OCI-LY1 (cell line): Measurements from ENCODE around the gene PDGFD.

Source experiments
- H2AFZ ChIP-seq: fragments of 200-600 bp; sonication (generic), shearing (Covaris generic); 2 replicates; pipeline ENCODE4 v1.6.0; 2014; ENCODE audit warnings: antibody characterized with exemption, mild to moderate bottlenecking, low read length
- H3F3A ChIP-seq: fragments of 200-600 bp; sonication (generic), shearing (Covaris generic); 2 replicates; pipeline ENCODE4 v1.6.0; 2014; ENCODE audit warnings: mild to moderate bottlenecking, antibody characterized with exemption, low read length, moderate library complexity; ENCODE audit not compliant: insufficient read depth
- H3K27ac ChIP-seq: fragments of 200-600 bp; sonication (generic); 2 replicates; pipeline ENCODE4 v1.5.1; 2014; ENCODE audit warnings: low read length, mixed run types, mild to moderate bottlenecking, low read depth; ENCODE audit not compliant: poor library complexity, severe bottlenecking
- H3K27me3 ChIP-seq: fragments of 200-600 bp; sonication (generic); 2 replicates; pipeline ENCODE4 v1.6.0; 2014; ENCODE audit warnings: antibody characterized with exemption, mild to moderate bottlenecking, low read length, moderate library complexity; ENCODE audit not compliant: insufficient read depth
- H3K36me3 ChIP-seq: fragments of 200-600 bp; sonication (generic); 2 replicates; pipeline ENCODE4 v1.6.1; 2014; ENCODE audit warnings: mild to moderate bottlenecking, antibody characterized with exemption, low read length, moderate library complexity, mixed read lengths; ENCODE audit not compliant: insufficient read depth
- H3K4me1 ChIP-seq: fragments of 200-600 bp; sonication (generic); 2 replicates; pipeline ENCODE4 v1.5.1; 2014; ENCODE audit warnings: mild to moderate bottlenecking, low read length, moderate library complexity; ENCODE audit not compliant: insufficient read depth, severe bottlenecking
- H3K4me2 ChIP-seq: fragments of 200-600 bp; sonication (generic), shearing (Covaris generic); 2 replicates; pipeline ENCODE4 v1.6.1; 2014; ENCODE audit warnings: low read length
- H3K4me3 ChIP-seq: fragments of 200-600 bp; sonication (generic); 2 replicates; pipeline ENCODE4 v1.5.1; 2014; ENCODE audit warnings: low read length, low read depth, mild to moderate bottlenecking, mixed read lengths; ENCODE audit not compliant: poor library complexity, severe bottlenecking
- H3K79me2 ChIP-seq: fragments of 200-600 bp; shearing (Covaris generic); 2 replicates; pipeline ENCODE4 v1.6.1; 2016; ENCODE audit warnings: mixed run types, low read length, mixed read lengths; ENCODE audit not compliant: insufficient read depth
- H3K9ac ChIP-seq: fragments of 200-600 bp; sonication (generic), shearing (Covaris generic); 2 replicates; pipeline ENCODE4 v1.6.1; 2014; ENCODE audit warnings: mild to moderate bottlenecking, low read length, mixed read lengths
- H3K9me2 ChIP-seq: fragments of 200-600 bp; sonication (generic), shearing (Covaris generic); 2 replicates; pipeline ENCODE4 v1.6.1; 2014; ENCODE audit warnings: low read depth, mild to moderate bottlenecking, low read length, mixed read lengths
- H3K9me3 ChIP-seq: fragments of 200-600 bp; shearing (Covaris generic); 2 replicates; pipeline ENCODE4 v1.6.1; 2014; ENCODE audit warnings: low read length, mixed read lengths
- H4K20me1 ChIP-seq: fragments of 200-600 bp; sonication (generic), shearing (Covaris generic); 2 replicates; pipeline ENCODE4 v1.6.0; 2016; ENCODE audit warnings: mild to moderate bottlenecking, low read length; ENCODE audit not compliant: insufficient read depth
- EZH2 ChIP-seq: fragments of 200-600 bp; sonication (generic), shearing (Covaris generic); IDR thresholded peaks from 2 replicates; pipeline ENCODE4 v1.8.0; 2017; ENCODE audit warnings: borderline replicate concordance, mixed run types, mild to moderate bottlenecking, antibody characterized with exemption, low read length, moderate library complexity, mixed read lengths
- TF ChIP-seq, protein P1 (sequence below): fragments of 200-600 bp; sonication (generic), shearing (Covaris generic); IDR thresholded peaks from 2 replicates; pipeline ENCODE4 v1.5.1; 2017; ENCODE audit warnings: mild to moderate bottlenecking, antibody characterized with exemption, low read length, moderate library complexity, mixed read lengths

The PDGFD gene

DNA sequence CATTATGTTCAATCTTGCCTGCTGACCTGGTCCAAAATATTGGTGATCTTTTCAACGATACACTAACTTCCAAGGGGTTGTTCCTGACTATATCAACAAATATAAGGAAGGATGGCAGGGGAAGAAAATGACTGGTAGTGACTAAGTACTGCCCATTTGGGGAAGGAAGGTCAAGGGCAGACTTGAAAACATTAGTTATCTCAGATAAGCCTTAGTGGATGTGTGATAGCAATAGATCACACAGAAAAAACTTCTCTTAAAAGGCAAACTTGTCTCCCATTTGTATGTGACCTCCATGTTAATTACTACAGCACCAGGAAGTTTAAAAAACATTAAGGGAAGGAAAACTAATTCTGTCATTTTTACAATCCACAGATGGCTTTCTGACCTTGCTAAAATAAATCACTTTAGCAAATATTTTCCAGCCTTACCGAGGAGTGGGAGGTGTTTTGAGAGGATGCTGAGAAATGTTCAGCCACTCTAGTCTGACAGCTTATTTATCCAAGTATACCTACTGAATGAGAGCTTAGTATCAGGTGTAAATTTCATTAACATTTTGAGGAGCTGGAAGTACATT, 215.7 kb downstream of the PDGFD start:
- no peaks in the 10 kb centered on the region for H3K79me2 ChIP-seq
- H2AFZ ChIP-seq: no peak overlapping the region
- no peaks in the 10 kb centered on the region for H3K36me3 ChIP-seq
- H3K4me2 ChIP-seq: no peak overlapping the region
- H3F3A ChIP-seq: no peaks in the 10 kb centered on the region
- H4K20me1 ChIP-seq: no peaks in the 10 kb centered on the region
- H3K9ac ChIP-seq: no peak overlapping the region
- no peaks in the 10 kb centered on the region for H3K9me2 ChIP-seq
- no peak overlapping the region for H3K27ac ChIP-seq
- H3K27me3 ChIP-seq: no peaks in the 10 kb centered on the region
- TF ChIP-seq EZH2: no peak
- TF ChIP-seq, protein P1, sequence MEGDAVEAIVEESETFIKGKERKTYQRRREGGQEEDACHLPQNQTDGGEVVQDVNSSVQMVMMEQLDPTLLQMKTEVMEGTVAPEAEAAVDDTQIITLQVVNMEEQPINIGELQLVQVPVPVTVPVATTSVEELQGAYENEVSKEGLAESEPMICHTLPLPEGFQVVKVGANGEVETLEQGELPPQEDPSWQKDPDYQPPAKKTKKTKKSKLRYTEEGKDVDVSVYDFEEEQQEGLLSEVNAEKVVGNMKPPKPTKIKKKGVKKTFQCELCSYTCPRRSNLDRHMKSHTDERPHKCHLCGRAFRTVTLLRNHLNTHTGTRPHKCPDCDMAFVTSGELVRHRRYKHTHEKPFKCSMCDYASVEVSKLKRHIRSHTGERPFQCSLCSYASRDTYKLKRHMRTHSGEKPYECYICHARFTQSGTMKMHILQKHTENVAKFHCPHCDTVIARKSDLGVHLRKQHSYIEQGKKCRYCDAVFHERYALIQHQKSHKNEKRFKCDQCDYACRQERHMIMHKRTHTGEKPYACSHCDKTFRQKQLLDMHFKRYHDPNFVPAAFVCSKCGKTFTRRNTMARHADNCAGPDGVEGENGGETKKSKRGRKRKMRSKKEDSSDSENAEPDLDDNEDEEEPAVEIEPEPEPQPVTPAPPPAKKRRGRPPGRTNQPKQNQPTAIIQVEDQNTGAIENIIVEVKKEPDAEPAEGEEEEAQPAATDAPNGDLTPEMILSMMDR: no peak
- no peak overlapping the region for H3K4me3 ChIP-seq
- peaks cover 17% of the 10 kb centered on the region for H3K4me1 ChIP-seq
- H3K9me3 ChIP-seq: no peaks in the 10 kb centered on the region

DNA sequence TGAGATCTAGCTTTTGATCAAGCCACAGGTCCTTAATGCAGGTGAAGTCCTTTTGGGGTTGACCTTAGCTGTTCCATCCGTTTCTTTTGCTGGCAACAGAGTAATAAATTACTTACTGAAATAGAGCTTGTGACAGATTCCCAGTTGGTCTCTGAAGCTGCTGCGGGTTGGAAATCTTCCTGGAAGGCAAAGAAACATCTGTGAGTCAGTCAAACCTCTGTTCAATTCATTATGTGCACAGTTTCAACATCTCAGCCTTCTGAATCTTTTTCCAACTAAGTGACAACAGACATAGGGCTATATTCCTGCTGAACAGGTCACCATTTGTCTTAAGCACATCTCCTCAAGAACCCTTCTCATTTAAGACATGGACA, 216.4 kb downstream of the PDGFD start:
- peak overlapping the region; percentile 8 for H3K27ac ChIP-seq
- no peaks in the 10 kb centered on the region for H4K20me1 ChIP-seq
- no peaks in the 10 kb centered on the region for H3K79me2 ChIP-seq
- no peaks in the 10 kb centered on the region for H3K36me3 ChIP-seq
- H3K27me3 ChIP-seq: no peaks in the 10 kb centered on the region
- H3F3A ChIP-seq: no peaks in the 10 kb centered on the region
- H3K4me3 ChIP-seq: no peak overlapping the region
- H3K4me2 ChIP-seq: peak overlapping the region; percentile 14; the same call in 1 of the 2 replicates
- H3K9me3 ChIP-seq: no peaks in the 10 kb centered on the region
- no peaks in the 10 kb centered on the region for H3K9me2 ChIP-seq
- H3K9ac ChIP-seq: no peak overlapping the region
- H2AFZ ChIP-seq: no peak overlapping the region
- peaks cover 17% of the 10 kb centered on the region for H3K4me1 ChIP-seq
- TF ChIP-seq, protein P1: no peak
- no peak for TF ChIP-seq EZH2

DNA sequence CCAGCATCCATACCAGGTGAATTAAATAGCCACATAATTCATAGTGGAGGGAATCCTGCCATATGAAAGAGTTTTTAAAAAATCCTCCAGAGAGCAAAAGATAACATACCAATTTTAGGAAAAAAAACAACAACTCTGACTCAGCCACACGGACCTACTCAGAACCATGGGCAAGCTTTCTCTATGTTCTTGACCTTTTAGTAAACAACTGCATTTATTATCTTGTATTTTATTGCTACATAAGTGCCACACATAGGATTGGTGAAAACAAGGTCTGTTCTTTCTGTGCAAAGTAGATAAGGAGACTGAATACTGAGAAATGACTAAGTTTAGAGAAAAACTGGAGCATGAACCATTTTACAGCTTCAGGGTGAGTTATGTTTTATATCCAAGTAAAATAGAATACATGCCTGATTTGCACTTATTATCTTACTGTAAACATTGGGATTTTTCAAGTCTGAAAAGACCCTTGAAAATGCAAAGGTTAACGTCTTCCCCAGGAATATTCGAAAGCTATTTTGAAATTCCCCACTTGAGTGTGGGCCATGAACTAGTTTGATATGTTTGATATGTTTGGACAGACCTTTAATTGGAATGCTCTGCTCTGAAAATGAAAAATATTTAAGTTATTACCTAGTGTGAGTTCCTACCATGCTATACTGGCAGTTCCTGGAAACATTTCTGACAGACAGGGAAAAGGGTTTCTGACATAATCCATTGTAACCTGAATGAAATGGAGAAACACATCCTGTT, 217.0 kb downstream of the PDGFD start:
- Histone ChIP-seq H3K79me2 (no peaks in the 10 kb centered on the region), H3K9me2 (no peaks in the 10 kb centered on the region), H3K27ac (peak overlapping the region; percentile 8), H3K4me2 (peak overlapping the region; percentile 14; the same call in 1 of the 2 replicates), H3F3A (no peaks in the 10 kb centered on the region), H2AFZ (no peak overlapping the region), H3K4me1 (peaks cover 17% of the 10 kb centered on the region), H3K9me3 (no peaks in the 10 kb centered on the region), H3K4me3 (no peak overlapping the region), H3K27me3 (no peaks in the 10 kb centered on the region), H3K36me3 (no peaks in the 10 kb centered on the region), H4K20me1 (no peaks in the 10 kb centered on the region), H3K9ac (no peak overlapping the region)
- no peak for TF ChIP-seq EZH2
- TF ChIP-seq, protein P1: no peak
